Gastroesophageal sphincter (tissue), 3 donors: ENCODE measurements around the gene HLA-E.

Experiments
- EP300 ChIP-seq: sonication (generic); formaldehyde crosslinking; IDR thresholded peaks from one replicate; pipeline ENCODE4 v1.6.1; 2017; ENCODE audit warnings: antibody characterized with exemption, mild to moderate bottlenecking
- POLR2A ChIP-seq, 2 donors: fragments of 450-650 bp; IDR thresholded peaks; one replicate each; pipeline ENCODE4 v1.6.1; 2017; ENCODE audit warnings: antibody characterized with exemption in 2 of 2, mild to moderate bottlenecking in 2 of 2, moderate library complexity in 1 of 2
- POLR2AphosphoS5 ChIP-seq: sonication (generic); formaldehyde crosslinking; IDR thresholded peaks from one replicate; pipeline ENCODE4 v1.6.1; 2017; ENCODE audit warnings: antibody characterized with exemption
- TF ChIP-seq, protein P1 (sequence below), 4 experiments: fragments of 200-600 bp in 2 of 4; fragments of 450-650 bp in 2 of 4; sonication (generic) in 1 of 4; IDR thresholded peaks; one replicate each; pipeline ENCODE4 v1.5.1; 2017 to 2019; ENCODE audit warnings: antibody characterized with exemption in 4 of 4, mild to moderate bottlenecking in 2 of 4, moderate library complexity in 2 of 4

DNA sequence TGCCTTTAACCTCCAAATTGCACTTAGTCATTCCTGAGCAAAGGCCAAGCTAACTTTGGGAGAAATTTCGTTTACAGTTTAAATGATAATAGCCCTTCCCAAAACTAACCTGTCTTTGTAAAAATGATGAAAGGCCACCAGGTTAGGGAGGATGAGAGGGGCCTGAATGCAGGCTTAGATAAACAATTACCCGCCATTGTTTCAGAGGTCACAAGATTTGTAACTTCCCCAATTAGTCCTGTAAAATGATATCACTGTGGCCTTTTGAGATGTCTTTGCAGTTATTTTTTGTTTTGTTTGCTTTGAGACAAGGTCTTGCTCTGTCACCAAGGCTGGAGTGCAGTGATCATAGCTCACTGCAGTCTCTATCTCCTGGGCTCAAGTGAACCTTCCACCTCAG is 40.7 kb downstream of the HLA-E start:
- TF ChIP-seq POLR2A (IDR thresholded peaks at IDR 0.05) (no peak), POLR2AphosphoS5 (no peak), EP300 (no peak)
- TF ChIP-seq, protein P1, sequence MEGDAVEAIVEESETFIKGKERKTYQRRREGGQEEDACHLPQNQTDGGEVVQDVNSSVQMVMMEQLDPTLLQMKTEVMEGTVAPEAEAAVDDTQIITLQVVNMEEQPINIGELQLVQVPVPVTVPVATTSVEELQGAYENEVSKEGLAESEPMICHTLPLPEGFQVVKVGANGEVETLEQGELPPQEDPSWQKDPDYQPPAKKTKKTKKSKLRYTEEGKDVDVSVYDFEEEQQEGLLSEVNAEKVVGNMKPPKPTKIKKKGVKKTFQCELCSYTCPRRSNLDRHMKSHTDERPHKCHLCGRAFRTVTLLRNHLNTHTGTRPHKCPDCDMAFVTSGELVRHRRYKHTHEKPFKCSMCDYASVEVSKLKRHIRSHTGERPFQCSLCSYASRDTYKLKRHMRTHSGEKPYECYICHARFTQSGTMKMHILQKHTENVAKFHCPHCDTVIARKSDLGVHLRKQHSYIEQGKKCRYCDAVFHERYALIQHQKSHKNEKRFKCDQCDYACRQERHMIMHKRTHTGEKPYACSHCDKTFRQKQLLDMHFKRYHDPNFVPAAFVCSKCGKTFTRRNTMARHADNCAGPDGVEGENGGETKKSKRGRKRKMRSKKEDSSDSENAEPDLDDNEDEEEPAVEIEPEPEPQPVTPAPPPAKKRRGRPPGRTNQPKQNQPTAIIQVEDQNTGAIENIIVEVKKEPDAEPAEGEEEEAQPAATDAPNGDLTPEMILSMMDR (IDR thresholded peaks at IDR 0.05), result no peak
